SU-DHL-6 (cell line): ENCODE measurements around the gene OR2V1.

Experiments
- H2AFZ ChIP-seq: fragments of 200-600 bp; sonication (generic); 2 replicates; pipeline ENCODE4 v1.6.1; 2014; ENCODE audit warnings: low read depth, mild to moderate bottlenecking, moderate library complexity, mixed read lengths, antibody characterized with exemption, low read length; ENCODE audit not compliant: severe bottlenecking
- H3F3A ChIP-seq: fragments of 200-600 bp; shearing (Covaris generic); 2 replicates; pipeline ENCODE4 v1.6.0; 2016; ENCODE audit warnings: antibody characterized with exemption, mild to moderate bottlenecking; ENCODE audit not compliant: insufficient read depth
- H3K27ac ChIP-seq: fragments of 200-600 bp; sonication (generic); 2 replicates; pipeline ENCODE4 v1.5.1; 2016; ENCODE audit warnings: low read depth, mild to moderate bottlenecking, low read length, moderate library complexity, mixed read lengths
- H3K27me3 ChIP-seq: fragments of 200-600 bp; sonication (generic), shearing (Covaris generic); 2 replicates; pipeline ENCODE4 v1.6.0; 2014; ENCODE audit warnings: mild to moderate bottlenecking, low read length
- H3K36me3 ChIP-seq: fragments of 200-600 bp; sonication (generic); 2 replicates; pipeline ENCODE4 v1.6.1; 2014; ENCODE audit warnings: mild to moderate bottlenecking, low read length, mixed read lengths
- H3K4me2 ChIP-seq: fragments of 300-600, 200-600 bp; shearing (Covaris generic), sonication (generic); 2 replicates; pipeline ENCODE4 v1.6.0; 2014; ENCODE audit warnings: low read length, low read depth, mild to moderate bottlenecking; ENCODE audit not compliant: poor library complexity, severe bottlenecking
- H3K4me3 ChIP-seq: fragments of 200-600 bp; sonication (generic); 2 replicates; pipeline ENCODE4 v1.5.1; 2014; ENCODE audit warnings: antibody characterized with exemption, low read length, mild to moderate bottlenecking, mixed read lengths; ENCODE audit not compliant: insufficient read depth, poor library complexity, severe bottlenecking
- H3K79me2 ChIP-seq: fragments of 200-600 bp; sonication (generic); 2 replicates; pipeline ENCODE4 v1.6.1; 2014; ENCODE audit warnings: mild to moderate bottlenecking, low read length, moderate library complexity; ENCODE audit not compliant: insufficient read depth
- H3K9ac ChIP-seq: fragments of 200-600 bp; sonication (generic); 2 replicates; pipeline ENCODE4 v1.7.0; 2014; ENCODE audit warnings: mild to moderate bottlenecking, low read length
- H3K9me2 ChIP-seq: fragments of 200-600 bp; sonication (generic); replicated peaks from 2 replicates; pipeline ENCODE4 v1.6.1; 2014; ENCODE audit warnings: low read length; ENCODE audit not compliant: insufficient read depth
- H3K9me3 ChIP-seq: fragments of 200-600 bp; sonication (generic); 2 replicates; pipeline ENCODE4 v1.6.1; 2014; ENCODE audit warnings: low read length, mixed read lengths; ENCODE audit not compliant: insufficient read depth
- H4K20me1 ChIP-seq: fragments of 200-600 bp; sonication (generic); 2 replicates; pipeline ENCODE4 v1.6.1; 2014; ENCODE audit warnings: low read depth, mild to moderate bottlenecking, antibody characterized with exemption, low read length, moderate library complexity, mixed read lengths
- EZH2phosphoT487 ChIP-seq: fragments of 200-600 bp; sonication (generic), shearing (Covaris generic); conservative IDR thresholded peaks from 2 replicates; pipeline ENCODE4 v1.6.1; 2018; ENCODE audit warnings: mild to moderate bottlenecking, antibody characterized with exemption, low read length, moderate library complexity, mixed read lengths
- TF ChIP-seq, protein P1 (sequence below): fragments of 200-600 bp; sonication (generic); IDR thresholded peaks from one replicate; pipeline ENCODE4 v1.5.1; 2017; ENCODE audit warnings: antibody characterized with exemption, mild to moderate bottlenecking, low read length, moderate library complexity; ENCODE audit not compliant: insufficient read depth, poor library complexity, severe bottlenecking

Gene OR2V1

DNA sequence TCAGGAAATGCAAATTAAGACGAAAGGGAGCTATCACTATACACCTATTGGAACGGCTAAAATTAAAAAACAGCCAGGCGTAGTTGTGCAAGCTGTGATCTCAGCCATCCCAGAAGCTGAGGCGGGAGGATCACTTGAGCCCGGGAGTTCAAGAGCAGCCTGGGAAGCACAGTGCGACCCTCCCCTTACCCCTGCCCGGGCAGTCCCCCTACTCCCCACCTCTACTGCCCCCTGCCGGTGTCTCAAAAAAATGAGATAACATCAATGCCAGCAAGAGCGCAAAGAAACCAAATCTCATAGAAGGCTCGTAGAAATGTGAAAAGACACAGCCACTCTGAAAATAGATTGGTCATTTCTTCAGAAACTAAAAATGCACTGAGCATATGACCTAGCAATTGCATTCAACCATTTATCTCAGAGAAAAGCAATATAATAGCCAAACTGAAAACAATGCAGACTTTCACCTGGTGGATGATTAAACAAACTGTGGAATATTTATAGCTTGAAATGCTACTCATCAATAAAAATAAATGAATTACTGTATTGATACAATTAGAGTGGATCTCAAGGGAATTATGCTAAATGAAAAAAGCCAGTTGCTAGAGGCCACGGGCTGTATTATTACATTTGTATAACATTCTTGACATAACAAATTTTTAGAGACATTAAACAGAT is 37.0 kb upstream of the OR2V1 start:
- Histone ChIP-seq H3K79me2 (no peaks in the 10 kb centered on the region), H3K27ac (no peak overlapping the region), H3K9me3 (no peaks in the 10 kb centered on the region), H3K4me3 (no peak overlapping the region), H3K36me3 (no peaks in the 10 kb centered on the region), H3K27me3 (no peaks in the 10 kb centered on the region), H3F3A (0 out of 2 replicates have a peak, but pooled peaks cover 8% of the 10 kb centered on the region), H3K9me2 (no peaks in the 10 kb centered on the region), H3K9ac (no peak overlapping the region), H4K20me1 (no peaks in the 10 kb centered on the region), H2AFZ (peak overlapping the region; percentile 3), H3K4me2 (peak overlapping the region; percentile 33)
- TF ChIP-seq, protein P1, sequence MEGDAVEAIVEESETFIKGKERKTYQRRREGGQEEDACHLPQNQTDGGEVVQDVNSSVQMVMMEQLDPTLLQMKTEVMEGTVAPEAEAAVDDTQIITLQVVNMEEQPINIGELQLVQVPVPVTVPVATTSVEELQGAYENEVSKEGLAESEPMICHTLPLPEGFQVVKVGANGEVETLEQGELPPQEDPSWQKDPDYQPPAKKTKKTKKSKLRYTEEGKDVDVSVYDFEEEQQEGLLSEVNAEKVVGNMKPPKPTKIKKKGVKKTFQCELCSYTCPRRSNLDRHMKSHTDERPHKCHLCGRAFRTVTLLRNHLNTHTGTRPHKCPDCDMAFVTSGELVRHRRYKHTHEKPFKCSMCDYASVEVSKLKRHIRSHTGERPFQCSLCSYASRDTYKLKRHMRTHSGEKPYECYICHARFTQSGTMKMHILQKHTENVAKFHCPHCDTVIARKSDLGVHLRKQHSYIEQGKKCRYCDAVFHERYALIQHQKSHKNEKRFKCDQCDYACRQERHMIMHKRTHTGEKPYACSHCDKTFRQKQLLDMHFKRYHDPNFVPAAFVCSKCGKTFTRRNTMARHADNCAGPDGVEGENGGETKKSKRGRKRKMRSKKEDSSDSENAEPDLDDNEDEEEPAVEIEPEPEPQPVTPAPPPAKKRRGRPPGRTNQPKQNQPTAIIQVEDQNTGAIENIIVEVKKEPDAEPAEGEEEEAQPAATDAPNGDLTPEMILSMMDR = peak; percentile 73
- TF ChIP-seq EZH2phosphoT487 = no peak

DNA sequence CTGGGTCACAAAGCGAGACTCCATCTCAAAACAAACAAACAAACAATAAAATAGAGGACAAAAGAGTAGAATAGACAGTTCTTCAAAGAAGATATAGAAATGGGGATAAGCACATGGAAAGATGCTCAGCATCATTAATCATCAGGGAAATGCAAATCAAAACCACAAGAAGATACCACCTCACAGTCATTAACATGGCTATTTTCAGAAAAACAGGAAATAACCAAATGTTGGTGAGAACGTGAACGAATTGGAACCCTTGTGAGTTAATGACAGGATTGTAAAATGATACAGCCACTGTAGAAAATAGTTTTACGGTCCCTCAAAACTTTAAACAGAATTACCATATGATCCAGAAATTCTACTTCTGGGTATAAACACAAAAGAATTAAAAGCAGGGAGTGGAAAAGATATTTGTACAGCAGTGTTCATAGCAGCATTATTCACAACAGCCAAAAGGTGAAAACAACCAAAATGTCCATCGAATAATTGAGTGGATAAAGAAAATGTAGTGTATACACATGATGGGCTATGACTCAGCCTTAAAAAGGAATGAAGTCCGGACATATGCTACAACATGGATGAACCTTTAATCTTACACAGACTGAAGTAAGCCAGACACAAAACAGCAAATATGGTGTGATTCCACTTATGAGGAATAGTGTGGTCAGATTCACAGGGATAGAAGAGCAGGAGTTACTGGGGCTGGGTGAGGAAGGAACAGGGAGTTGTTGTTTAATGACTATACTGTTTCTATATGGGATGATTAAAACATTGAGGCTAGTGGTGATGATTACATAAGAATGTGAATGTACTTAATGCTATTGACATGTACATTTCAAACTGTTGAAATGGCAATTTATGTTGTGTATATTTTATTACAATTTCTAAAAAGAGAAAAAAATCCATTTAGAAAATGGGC is 36.1 kb upstream of the OR2V1 start:
- Histone ChIP-seq H3K27me3 (no peaks in the 10 kb centered on the region), H2AFZ (peak overlapping the region; percentile 3), H3F3A (0 out of 2 replicates have a peak, but pooled peaks cover 8% of the 10 kb centered on the region), H3K9me2 (no peaks in the 10 kb centered on the region), H3K36me3 (no peaks in the 10 kb centered on the region), H3K9ac (no peak overlapping the region), H3K4me3 (no peak overlapping the region), H3K4me2 (peak overlapping the region; percentile 33), H4K20me1 (no peaks in the 10 kb centered on the region), H3K9me3 (no peaks in the 10 kb centered on the region), H3K79me2 (no peaks in the 10 kb centered on the region), H3K27ac (peak overlapping the region; percentile 11)
- TF ChIP-seq, protein P1 = no peak
- TF ChIP-seq EZH2phosphoT487 = no peak

DNA sequence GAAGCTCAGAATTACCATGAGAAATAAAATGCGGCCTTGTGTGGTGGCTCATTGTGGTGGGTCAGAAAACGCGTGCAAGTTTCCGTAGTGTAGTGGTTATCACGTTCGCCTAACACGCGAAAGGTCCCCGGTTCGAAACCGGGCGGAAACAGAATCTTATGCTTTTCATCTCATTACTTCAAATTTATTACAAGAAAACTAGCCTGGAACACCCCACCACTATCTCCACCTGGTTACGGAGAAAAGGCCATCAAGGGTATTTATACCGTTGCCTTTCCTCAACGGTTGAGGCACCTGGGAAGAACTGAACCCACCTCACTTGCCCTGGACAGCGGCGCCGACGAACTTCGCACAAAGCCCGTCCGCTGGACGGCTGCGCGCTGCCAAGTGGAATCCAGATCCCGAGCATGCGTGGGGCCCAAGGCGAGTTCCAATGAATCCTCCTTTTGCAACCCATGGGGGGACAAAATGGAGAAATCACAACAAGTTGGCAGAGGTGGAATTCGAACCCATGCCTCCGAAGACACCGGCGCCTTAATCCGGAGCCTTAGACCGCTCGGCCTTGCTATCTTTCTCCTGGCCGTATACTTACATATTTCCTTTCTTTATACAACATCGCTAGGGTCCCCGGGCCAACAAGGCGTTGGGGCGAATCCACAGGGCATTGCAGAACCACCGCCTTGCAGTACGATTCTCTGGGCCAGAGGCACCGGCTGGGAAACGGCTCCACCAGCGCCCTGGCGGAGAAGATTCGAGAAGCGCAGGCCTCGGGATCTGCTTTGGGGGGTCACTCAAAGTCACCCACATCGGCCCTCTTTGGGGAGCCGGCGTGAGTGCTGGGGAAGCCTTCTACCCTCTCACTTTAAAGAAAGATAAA is 33.3 kb upstream of the OR2V1 start:
- no peaks in the 10 kb centered on the region for H3K27me3 ChIP-seq
- H3K4me3 ChIP-seq = no peak overlapping the region
- no peaks in the 10 kb centered on the region for H3K79me2 ChIP-seq
- H2AFZ ChIP-seq = no peak overlapping the region
- TF ChIP-seq EZH2phosphoT487 = no peak
- TF ChIP-seq, protein P1 = no peak
- H3F3A ChIP-seq = peaks cover 20% of the 10 kb centered on the region
- no peak overlapping the region for H3K27ac ChIP-seq
- no peak overlapping the region for H3K4me2 ChIP-seq
- H3K9me3 ChIP-seq = no peaks in the 10 kb centered on the region
- H3K9me2 ChIP-seq = no peaks in the 10 kb centered on the region
- H4K20me1 ChIP-seq = no peaks in the 10 kb centered on the region
- H3K36me3 ChIP-seq = no peaks in the 10 kb centered on the region
- no peak overlapping the region for H3K9ac ChIP-seq
